HG03196 (cell line): ENCODE measurements around the gene BAK1.

Source experiments
- ATAC-seq: cut with Tn5 transposase; IDR thresholded peaks from one replicate; pipeline ENCODE4 v1.9.1; 2021; ENCODE audit not compliant: unreplicated experiment

Gene BAK1

GRCh38 chr6:33579828-33580714, at the start of gene BAK1:
BAK1 (minus strand) TSS chr6:33580276; CDS start chr6:33577604, 2,672 bp downstream.
- peak; percentile 89 for ATAC-seq

GRCh38 chr6:33628401-33628964, 48.4 kb upstream of the BAK1 start:
- ATAC-seq: no peak

GRCh38 chr6:33627876-33628275, 47.8 kb upstream of the BAK1 start:
- no peak for ATAC-seq

GRCh38 chr6:33624856-33625255, 44.8 kb upstream of the BAK1 start:
- ATAC-seq: no peak

GRCh38 chr6:33623895-33624381, 43.9 kb upstream of the BAK1 start:
- no peak for ATAC-seq

GRCh38 chr6:33622456-33623431, 42.7 kb upstream of the BAK1 start:
- ATAC-seq: no peak

- peak; percentile 18 for ATAC-seq
Measured at GRCh38 chr6:33621711-33622388, 41.8 kb upstream of the BAK1 start.

- peak; percentile 50 for ATAC-seq
Measured at GRCh38 chr6:33620856-33621710, 41.0 kb upstream of the BAK1 start, which contains the start of gene ITPR3. ITPR3 (plus strand) TSS chr6:33621322; CDS start chr6:33621603, 281 bp downstream.

- ATAC-seq: no peak
Measured at GRCh38 chr6:33620158-33620855, 40.2 kb upstream of the BAK1 start.

GRCh38 chr6:33619166-33619840, 39.2 kb upstream of the BAK1 start:
- ATAC-seq: no peak

- ATAC-seq: no peak
Measured at GRCh38 chr6:33616913-33617312, 36.8 kb upstream of the BAK1 start.

- ATAC-seq: no peak
Measured at GRCh38 chr6:33616113-33616512, 36.0 kb upstream of the BAK1 start.

GRCh38 chr6:33613795-33614168, 33.7 kb upstream of the BAK1 start:
- ATAC-seq: no peak

GRCh38 chr6:33613146-33613794, 33.2 kb upstream of the BAK1 start:
- ATAC-seq: no peak

GRCh38 chr6:33610779-33611732, 31.0 kb upstream of the BAK1 start:
- no peak for ATAC-seq

GRCh38 chr6:33610067-33610466, 30.0 kb upstream of the BAK1 start:
- no peak for ATAC-seq

GRCh38 chr6:33609528-33609927, 29.5 kb upstream of the BAK1 start:
- ATAC-seq: no peak
